ENCODE results near the gene UNC5B.

DNA sequence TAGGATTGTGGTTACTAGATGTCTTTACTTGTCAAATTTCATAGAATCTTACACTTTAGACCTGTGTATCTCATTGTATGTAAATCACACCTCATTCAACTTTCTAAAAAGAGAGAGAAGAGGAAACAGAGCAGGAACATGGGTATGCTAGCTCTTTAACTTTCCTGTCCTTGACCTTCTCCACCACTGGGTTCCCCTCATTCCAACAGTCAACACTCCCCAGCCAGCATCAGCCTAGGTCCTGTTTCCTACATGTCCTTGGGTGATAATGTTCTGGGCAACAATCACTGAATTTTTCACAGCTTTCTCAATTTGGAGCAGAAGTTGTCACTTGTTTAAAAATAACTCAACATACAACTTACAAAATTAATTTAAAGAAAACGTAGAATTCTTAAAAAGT lies 9.2 kb upstream of the UNC5B start:
- TF ChIP-seq, protein P1, sequence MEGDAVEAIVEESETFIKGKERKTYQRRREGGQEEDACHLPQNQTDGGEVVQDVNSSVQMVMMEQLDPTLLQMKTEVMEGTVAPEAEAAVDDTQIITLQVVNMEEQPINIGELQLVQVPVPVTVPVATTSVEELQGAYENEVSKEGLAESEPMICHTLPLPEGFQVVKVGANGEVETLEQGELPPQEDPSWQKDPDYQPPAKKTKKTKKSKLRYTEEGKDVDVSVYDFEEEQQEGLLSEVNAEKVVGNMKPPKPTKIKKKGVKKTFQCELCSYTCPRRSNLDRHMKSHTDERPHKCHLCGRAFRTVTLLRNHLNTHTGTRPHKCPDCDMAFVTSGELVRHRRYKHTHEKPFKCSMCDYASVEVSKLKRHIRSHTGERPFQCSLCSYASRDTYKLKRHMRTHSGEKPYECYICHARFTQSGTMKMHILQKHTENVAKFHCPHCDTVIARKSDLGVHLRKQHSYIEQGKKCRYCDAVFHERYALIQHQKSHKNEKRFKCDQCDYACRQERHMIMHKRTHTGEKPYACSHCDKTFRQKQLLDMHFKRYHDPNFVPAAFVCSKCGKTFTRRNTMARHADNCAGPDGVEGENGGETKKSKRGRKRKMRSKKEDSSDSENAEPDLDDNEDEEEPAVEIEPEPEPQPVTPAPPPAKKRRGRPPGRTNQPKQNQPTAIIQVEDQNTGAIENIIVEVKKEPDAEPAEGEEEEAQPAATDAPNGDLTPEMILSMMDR (IDR thresholded peaks at IDR 0.05): no peak
- TF ChIP-seq POLR2A (IDR thresholded peaks at IDR 0.05): no peak
